Gastroesophageal sphincter (tissue), 4 donors: ENCODE measurements around the gene RND3. TPM values are rescaled to one million over a fixed set of nuclear protein-coding genes. Genes with fewer than 3 reads are reported as not detected.

Source experiments
- ATAC-seq: fragments of 150-250 bp; one replicate; pipeline ENCODE4 v1.9.1; 2016; ENCODE audit warnings: mild to moderate bottlenecking, moderate library complexity
- H3K27ac ChIP-seq, 4 donors: fragments of 200-600 bp; sonication (generic) in 3 of 4; 1 replicate in 3 of 4; 2 replicates in 1 of 4; pipeline ENCODE4 v1.5.1; 2016 to 2019
- H3K27me3 ChIP-seq: fragments of 200-600 bp; sonication (generic); one replicate; pipeline ENCODE4 v1.5.1; 2019
- H3K36me3 ChIP-seq, 2 donors: fragments of 200-600 bp; sonication (generic); one replicate each; pipeline ENCODE4 v1.5.1; 2019; ENCODE audit warnings: control low read depth in 1 of 2
- H3K4me1 ChIP-seq, 3 donors: fragments of 200-600 bp; sonication (generic); 1 replicate in 2 of 3; 2 replicates in 1 of 3; pipeline ENCODE4 v1.5.1; 2016 to 2019; ENCODE audit warnings: control low read depth in 2 of 3
- H3K4me3 ChIP-seq, 2 donors: fragments of 200-600 bp; sonication (generic); one replicate each; pipeline ENCODE4 v1.5.1; 2019; ENCODE audit warnings: mild to moderate bottlenecking in 1 of 2, moderate library complexity in 1 of 2
- H3K9me3 ChIP-seq, 3 donors: fragments of 200-600 bp; sonication (generic); one replicate each; pipeline ENCODE4 v1.5.1; 2017 to 2019; ENCODE audit warnings: control low read depth in 2 of 3
- EP300 ChIP-seq: sonication (generic); formaldehyde crosslinking; IDR thresholded peaks from one replicate; pipeline ENCODE4 v1.6.1; 2017; ENCODE audit warnings: antibody characterized with exemption, mild to moderate bottlenecking
- POLR2A ChIP-seq, 2 donors: fragments of 450-650 bp; IDR thresholded peaks; one replicate each; pipeline ENCODE4 v1.6.1; 2017; ENCODE audit warnings: antibody characterized with exemption in 2 of 2, mild to moderate bottlenecking in 2 of 2, moderate library complexity in 1 of 2
- POLR2AphosphoS5 ChIP-seq: sonication (generic); formaldehyde crosslinking; IDR thresholded peaks from one replicate; pipeline ENCODE4 v1.6.1; 2017; ENCODE audit warnings: antibody characterized with exemption
- WGBS, 2 donors: methylation state at CpG; one replicate each; pipeline ENCODE4 v1.1.5; 2018; ENCODE audit warnings: low coverage in 1 of 2; 5-methylcytosine and 5-hydroxymethylcytosine counted together
- total RNA-seq, 4 donors: library from RNA; depleted of rRNA; stranded (reverse); fragments of >200 nt; gene quantifications; one replicate each; pipeline ENCODE4 v1.1.0, GENCODE V29; 2016
- TF ChIP-seq, protein P1 (sequence below), 4 experiments: fragments of 200-600 bp in 2 of 4; fragments of 450-650 bp in 2 of 4; sonication (generic) in 1 of 4; IDR thresholded peaks; one replicate each; pipeline ENCODE4 v1.5.1; 2017 to 2019; ENCODE audit warnings: antibody characterized with exemption in 4 of 4, mild to moderate bottlenecking in 2 of 4, moderate library complexity in 2 of 4

Gene RND3
- total RNA-seq, 4 donors from 2014 or later: 31.0 to 154 (median 81.0) TPM

DNA sequence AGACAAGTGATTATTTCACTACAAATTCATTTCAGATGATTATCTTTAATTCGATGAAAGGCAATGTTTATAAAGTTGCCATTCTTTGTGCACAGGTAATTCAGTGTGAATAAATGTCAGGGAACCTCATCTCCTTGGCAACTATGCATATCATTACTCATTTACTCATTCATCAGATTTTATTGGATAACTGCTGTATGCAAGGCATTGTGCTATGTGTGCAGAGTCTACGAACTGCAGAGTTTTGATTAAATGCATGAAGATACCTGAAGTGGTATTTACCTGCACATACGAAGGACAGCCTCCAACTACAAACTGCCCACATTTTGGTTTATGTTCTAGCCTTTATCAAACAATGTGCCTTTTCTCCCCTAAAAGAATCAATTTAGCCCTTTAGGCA is 3.5 kb downstream of the RND3 start:
- ATAC-seq: no peak
- Histone ChIP-seq H3K4me3 (peak overlapping the region in 1 of 2 donors; percentile 84), H3K9me3 (no peaks in the 10 kb centered on the region), H3K36me3 (no peaks in the 10 kb centered on the region), H3K27me3 (no peaks in the 10 kb centered on the region), H3K4me1 (peaks cover 30 to 60% (median 35%) of the 10 kb centered on the region in 3 donors), H3K27ac (peak overlapping the region; percentile 86 to 98 (median 96))
- TF ChIP-seq POLR2AphosphoS5 (no peak), POLR2A (IDR thresholded peaks at IDR 0.05) (no peak), EP300 (no peak)
- TF ChIP-seq, protein P1, sequence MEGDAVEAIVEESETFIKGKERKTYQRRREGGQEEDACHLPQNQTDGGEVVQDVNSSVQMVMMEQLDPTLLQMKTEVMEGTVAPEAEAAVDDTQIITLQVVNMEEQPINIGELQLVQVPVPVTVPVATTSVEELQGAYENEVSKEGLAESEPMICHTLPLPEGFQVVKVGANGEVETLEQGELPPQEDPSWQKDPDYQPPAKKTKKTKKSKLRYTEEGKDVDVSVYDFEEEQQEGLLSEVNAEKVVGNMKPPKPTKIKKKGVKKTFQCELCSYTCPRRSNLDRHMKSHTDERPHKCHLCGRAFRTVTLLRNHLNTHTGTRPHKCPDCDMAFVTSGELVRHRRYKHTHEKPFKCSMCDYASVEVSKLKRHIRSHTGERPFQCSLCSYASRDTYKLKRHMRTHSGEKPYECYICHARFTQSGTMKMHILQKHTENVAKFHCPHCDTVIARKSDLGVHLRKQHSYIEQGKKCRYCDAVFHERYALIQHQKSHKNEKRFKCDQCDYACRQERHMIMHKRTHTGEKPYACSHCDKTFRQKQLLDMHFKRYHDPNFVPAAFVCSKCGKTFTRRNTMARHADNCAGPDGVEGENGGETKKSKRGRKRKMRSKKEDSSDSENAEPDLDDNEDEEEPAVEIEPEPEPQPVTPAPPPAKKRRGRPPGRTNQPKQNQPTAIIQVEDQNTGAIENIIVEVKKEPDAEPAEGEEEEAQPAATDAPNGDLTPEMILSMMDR (IDR thresholded peaks at IDR 0.05): no peak
- WGBS, 2 donors: 17 to 28% methylated on average over 3 of the region's 3 CpGs

DNA sequence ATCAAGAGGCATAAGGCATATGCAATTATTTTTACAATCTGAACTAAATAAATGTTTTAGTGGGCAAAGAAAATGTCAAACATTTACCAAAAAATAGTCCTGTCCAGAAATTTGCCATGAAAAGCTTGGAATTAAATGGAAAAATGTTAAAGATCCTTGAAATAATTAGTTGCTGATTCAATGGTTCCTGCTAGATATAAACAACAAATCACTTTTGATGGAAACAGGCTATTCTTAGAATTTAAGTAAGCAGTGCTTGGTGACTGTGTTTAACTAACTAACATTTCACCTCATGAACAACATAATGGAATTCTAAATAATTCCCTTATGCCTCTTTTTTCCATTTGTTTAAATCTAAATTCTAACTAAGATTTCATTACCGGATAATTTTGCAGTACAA is 3.9 kb downstream of the RND3 start:
- Histone ChIP-seq H3K27ac (peak overlapping the region in 3 of 4 donors; percentile 67 to 98 (median 95)), H3K9me3 (no peaks in the 10 kb centered on the region), H3K36me3 (no peaks in the 10 kb centered on the region), H3K4me1 (peaks cover 34 to 65% (median 40%) of the 10 kb centered on the region in 3 donors), H3K4me3 (peak overlapping the region in 1 of 2 donors; percentile 84), H3K27me3 (no peaks in the 10 kb centered on the region)
- TF ChIP-seq POLR2AphosphoS5 (peak; percentile 73), POLR2A (IDR thresholded peaks at IDR 0.05) (no peak), EP300 (no peak)
- TF ChIP-seq, protein P1 (IDR thresholded peaks at IDR 0.05): no peak
- WGBS, 2 donors: 12 to 28% methylated on average over 1 of the region's 1 CpG
- ATAC-seq: no peak

DNA sequence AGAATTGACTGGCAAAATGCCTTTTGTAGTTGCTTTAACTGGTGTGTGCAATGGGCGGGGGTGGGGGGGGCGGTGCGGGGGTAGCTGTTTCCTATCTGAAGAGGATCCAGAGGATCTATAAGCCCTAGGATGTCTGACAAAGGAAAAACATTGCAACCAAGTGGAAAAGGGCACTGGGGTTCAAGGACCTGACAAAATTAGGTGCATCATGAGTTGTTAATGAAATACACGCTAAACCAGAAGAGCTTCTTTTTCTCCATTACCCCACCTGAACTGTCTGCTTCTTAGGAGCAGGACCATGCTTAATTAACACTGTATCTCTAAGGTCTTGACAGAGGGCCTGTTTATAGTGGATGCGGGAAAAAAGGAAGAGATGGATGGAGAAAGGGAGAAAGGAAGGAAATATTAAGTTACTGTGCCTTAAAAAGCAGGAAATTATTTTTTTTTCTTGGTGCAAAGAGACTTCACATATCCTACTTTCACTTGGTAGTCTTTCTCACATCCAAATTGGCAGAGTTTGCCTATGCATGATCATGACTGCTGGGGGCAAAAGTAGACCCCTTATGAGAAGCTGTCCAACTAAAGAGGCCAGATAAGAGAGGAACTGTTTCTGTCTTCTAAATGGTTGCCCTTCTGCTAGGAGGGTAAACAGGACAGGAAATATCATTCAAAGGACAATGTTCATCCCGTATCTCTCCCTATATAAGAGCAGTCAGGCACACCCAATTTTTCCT is 4.6 kb downstream of the RND3 start:
- no peak for ATAC-seq
- no peak overlapping the region for H3K4me3 ChIP-seq
- H3K9me3 ChIP-seq: no peaks in the 10 kb centered on the region
- no peaks in the 10 kb centered on the region for H3K27me3 ChIP-seq
- no peak for TF ChIP-seq EP300
- TF ChIP-seq POLR2AphosphoS5: no peak
- TF ChIP-seq, protein P1 (IDR thresholded peaks at IDR 0.05): no peak
- TF ChIP-seq POLR2A (IDR thresholded peaks at IDR 0.05): no peak
- no peaks in the 10 kb centered on the region for H3K36me3 ChIP-seq
- H3K27ac ChIP-seq: peak overlapping the region; percentile 35 to 98 (median 81)
- H3K4me1 ChIP-seq: peaks cover 38 to 72% (median 46%) of the 10 kb centered on the region in 3 donors
- 35 to 40% methylated on average over 3 of the region's 6 CpGs for WGBS, 2 donors

DNA sequence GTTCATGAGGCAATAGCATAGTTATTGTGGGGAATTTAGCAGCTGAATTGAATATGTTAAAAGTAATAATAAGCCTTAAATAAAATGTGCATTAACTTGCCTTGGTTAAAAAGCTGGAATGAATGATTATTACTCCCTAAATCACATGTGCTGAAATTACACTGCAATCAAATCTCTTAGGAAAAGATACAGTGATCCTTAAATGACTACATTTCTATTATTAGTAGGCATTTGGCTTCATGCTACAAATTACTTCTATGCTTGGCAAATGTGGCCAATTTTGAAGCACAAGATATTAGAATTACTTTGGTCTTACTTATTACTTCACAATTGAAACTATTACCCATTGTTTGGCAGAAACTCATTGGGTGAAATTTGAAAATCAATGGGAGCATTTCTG is 5.4 kb downstream of the RND3 start:
- no peak overlapping the region for H3K4me3 ChIP-seq
- H3K9me3 ChIP-seq: no peaks in the 10 kb centered on the region
- peaks cover 41 to 79% (median 52%) of the 10 kb centered on the region in 3 donors for H3K4me1 ChIP-seq
- H3K36me3 ChIP-seq: no peaks in the 10 kb centered on the region
- no peak for ATAC-seq
- no peaks in the 10 kb centered on the region for H3K27me3 ChIP-seq
- TF ChIP-seq POLR2AphosphoS5: no peak
- TF ChIP-seq, protein P1 (IDR thresholded peaks at IDR 0.05): no peak
- TF ChIP-seq EP300: no peak
- TF ChIP-seq POLR2A (IDR thresholded peaks at IDR 0.05): no peak
- peak overlapping the region; percentile 35 to 98 (median 75) for H3K27ac ChIP-seq
